Measurements from ENCODE around the gene TBCD.

TBCD gene

GRCh38 chr17:82907797-82908542 lies 156.1 kb downstream of the TBCD start:
- no peak for DNase-seq (ENCODE audit: low read depth)

- DNase-seq (ENCODE audit: low read depth): no peak
Observed at GRCh38 chr17:82908543-82909160, 156.8 kb downstream of the TBCD start.

GRCh38 chr17:82909322-82909904 lies 157.5 kb downstream of the TBCD start:
- no peak for DNase-seq (ENCODE audit: low read depth)

- DNase-seq (ENCODE audit: low read depth): no peak
Observed at GRCh38 chr17:82910041-82910481, 158.2 kb downstream of the TBCD start.

GRCh38 chr17:82910770-82911169 lies 158.9 kb downstream of the TBCD start:
- no peak for DNase-seq (ENCODE audit: low read depth)

- DNase-seq (ENCODE audit: low read depth): no peak
Observed at GRCh38 chr17:82911822-82912221, 160.0 kb downstream of the TBCD start.

GRCh38 chr17:82912484-82913089 lies 160.7 kb downstream of the TBCD start:
- DNase-seq (ENCODE audit: low read depth): no peak

- no peak for DNase-seq (ENCODE audit: low read depth)
Observed at GRCh38 chr17:82913304-82914043, 161.6 kb downstream of the TBCD start.

GRCh38 chr17:82914375-82914774 lies 162.5 kb downstream of the TBCD start:
- DNase-seq (ENCODE audit: low read depth): no peak

GRCh38 chr17:82915010-82915756 lies 163.3 kb downstream of the TBCD start:
- no peak for DNase-seq (ENCODE audit: low read depth)

GRCh38 chr17:82915757-82916027 lies 163.8 kb downstream of the TBCD start:
- DNase-seq (ENCODE audit: low read depth): no peak

- DNase-seq (ENCODE audit: low read depth): peak; percentile 26
Observed at GRCh38 chr17:82917699-82918345, 166.0 kb downstream of the TBCD start.

- DNase-seq (ENCODE audit: low read depth): no peak
Observed at GRCh38 chr17:82918508-82918907, 166.6 kb downstream of the TBCD start.

- no peak for DNase-seq (ENCODE audit: low read depth)
Observed at GRCh38 chr17:82920150-82920549, 168.3 kb downstream of the TBCD start.

GRCh38 chr17:82920715-82921114 lies 168.8 kb downstream of the TBCD start:
- DNase-seq (ENCODE audit: low read depth): no peak

GRCh38 chr17:82921426-82921825 lies 169.6 kb downstream of the TBCD start:
- no peak for DNase-seq (ENCODE audit: low read depth)

GRCh38 chr17:82922646-82923045 lies 170.8 kb downstream of the TBCD start:
- no peak for DNase-seq (ENCODE audit: low read depth)

GRCh38 chr17:82923366-82924113 lies 171.7 kb downstream of the TBCD start:
- no peak for DNase-seq (ENCODE audit: low read depth)

- no peak for DNase-seq (ENCODE audit: low read depth)
Observed at GRCh38 chr17:82924214-82924613, 172.3 kb downstream of the TBCD start.

GRCh38 chr17:82924812-82925211 lies 172.9 kb downstream of the TBCD start:
- no peak for DNase-seq (ENCODE audit: low read depth)

GRCh38 chr17:82925336-82925735 lies 173.5 kb downstream of the TBCD start:
- DNase-seq (ENCODE audit: low read depth): no peak
